Occipital lobe (tissue), 2 donors: ENCODE results near the gene KCNJ6. TPM values are rescaled to one million over a fixed set of nuclear protein-coding genes. Genes with fewer than 3 reads are reported as not detected.
"Not testable (repeated sequence)": the region's sequence is repeated elsewhere in the genome, so short reads cannot be mapped to it uniquely, and the experiment has no call there.

Experiments used
- DNase-seq: peaks from one replicate; lab custom pipeline; 2025; lab: John Stamatoyannopoulos, UW
- total RNA-seq: library from RNA; depleted of rRNA; stranded (reverse); fragments of >200 nt; gene quantifications from one replicate; pipeline ENCODE4 v1.2.3, GENCODE V29; 2014

The KCNJ6 gene
- total RNA-seq, 1 donor from 2014 or later: 5.3 TPM

DNA sequence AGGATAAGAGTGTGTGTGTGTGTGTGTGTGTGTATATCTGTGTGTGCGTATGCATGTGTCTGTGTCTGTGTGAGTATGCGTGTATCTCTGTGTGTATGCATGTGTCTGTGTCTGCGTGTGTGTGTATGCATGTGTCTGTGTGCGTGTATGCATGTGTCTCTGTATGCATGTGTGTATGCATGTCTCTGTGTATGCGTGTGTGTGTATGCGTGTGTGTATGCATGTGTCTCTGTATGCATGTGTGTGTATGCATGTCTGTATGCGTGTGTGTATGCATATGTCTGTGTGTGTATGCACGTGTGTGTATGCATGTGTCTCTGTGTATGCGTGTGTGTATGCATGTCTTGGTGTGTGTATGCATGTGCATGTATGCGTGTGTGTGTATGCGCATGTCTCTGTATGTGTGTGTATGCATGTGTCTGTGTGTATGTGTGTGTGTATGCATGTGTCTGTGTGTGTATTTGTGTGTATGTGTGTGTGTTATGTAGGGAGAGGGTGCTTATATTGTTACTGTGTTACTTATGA is 301.8 kb downstream of the KCNJ6 start:
- no peak for DNase-seq

DNA sequence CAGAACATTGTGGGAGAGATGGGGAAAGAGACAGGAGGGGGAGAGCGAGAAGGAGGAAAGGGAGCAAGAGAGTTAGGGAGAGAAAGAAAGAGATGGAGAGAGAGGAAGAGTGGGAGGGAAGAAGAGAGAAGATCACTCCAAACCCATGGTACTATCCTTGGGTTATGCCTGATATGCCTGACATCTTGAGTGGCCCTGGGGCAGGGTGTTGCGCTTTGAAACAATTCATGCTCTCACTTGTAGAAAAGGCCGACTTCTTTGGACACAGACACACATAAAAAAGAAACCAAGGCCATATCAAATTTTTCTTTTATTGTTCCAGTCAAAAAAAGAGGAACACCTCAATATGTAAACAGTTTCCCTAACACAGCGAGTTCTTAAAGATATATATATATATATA is 309.2 kb downstream of the KCNJ6 start:
- no peak for DNase-seq

DNA sequence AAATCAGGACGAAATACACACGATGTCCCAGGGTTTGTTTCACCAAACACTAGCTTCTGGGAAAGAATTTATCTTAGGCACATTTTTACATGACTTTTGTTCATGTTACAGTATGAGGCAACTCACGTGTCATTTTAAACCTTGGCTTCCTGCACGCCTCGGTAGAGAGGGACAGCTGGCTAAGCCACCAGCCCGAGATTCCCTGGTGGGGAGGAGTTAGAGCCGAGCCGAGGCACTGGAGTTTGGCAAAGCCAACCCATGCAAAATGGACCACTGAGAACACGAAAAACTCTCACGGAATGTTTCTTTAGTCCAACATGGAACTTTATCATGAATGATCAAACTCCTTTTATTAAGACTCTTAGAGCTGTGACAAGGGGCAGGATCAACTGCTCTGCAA is 309.7 kb downstream of the KCNJ6 start:
- DNase-seq: no peak

DNA sequence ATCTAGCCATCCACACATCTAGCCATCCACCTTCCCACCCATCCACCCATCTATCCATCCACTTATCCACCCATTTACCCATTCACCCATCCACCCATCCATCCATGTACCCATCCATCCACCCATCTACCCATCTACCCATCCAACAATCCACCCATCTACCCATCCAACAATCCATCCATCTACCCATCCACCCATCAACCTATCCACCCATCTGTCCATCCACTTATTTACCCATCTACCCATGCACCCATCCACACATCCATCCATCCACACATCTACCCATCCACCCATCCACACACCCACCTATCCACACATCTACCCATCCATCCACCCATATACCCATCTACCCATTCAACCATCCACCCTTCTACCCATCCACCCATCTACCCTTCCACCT is 311.3 kb downstream of the KCNJ6 start:
- DNase-seq: no peak

DNA sequence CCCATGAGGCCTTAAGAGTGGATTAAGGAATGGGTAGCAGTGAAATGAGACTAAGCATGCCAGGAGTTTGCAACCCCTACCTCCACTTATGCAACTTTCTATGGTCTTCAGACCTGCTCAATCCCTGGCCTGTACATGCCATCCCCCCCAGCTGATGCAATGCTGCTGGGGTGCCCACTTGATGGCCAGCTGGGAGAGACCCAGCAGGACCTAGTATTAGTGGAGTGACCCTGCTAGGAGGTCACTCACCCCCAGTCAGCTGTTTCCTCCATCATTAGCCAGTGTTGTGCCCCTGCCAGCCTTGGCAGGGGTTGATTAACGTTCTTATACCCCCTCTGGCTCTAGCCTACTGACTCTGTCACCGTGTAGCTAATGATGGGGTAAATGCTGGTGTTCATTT is 313.1 kb downstream of the KCNJ6 start:
- no peak for DNase-seq

DNA sequence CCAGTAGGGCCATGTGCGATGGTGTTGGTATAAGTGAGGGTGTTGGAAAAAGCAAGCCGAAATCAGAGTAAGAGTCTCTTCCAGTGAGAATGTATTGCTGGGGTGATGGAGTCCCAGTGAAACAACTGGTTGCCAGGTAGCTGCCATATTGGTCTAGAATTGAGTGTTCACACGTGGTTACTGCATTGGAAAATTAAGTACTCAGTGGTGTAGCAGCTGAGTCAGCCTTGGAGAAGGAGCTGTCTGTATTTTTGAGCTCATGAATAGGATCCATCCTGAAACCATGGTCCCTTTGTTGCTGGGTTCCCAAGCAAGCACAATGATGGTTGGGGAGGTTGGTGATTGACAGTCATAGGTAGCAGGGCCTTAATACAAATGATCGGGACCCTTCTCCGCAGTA is 314.3 kb downstream of the KCNJ6 start:
- DNase-seq: no peak

DNA sequence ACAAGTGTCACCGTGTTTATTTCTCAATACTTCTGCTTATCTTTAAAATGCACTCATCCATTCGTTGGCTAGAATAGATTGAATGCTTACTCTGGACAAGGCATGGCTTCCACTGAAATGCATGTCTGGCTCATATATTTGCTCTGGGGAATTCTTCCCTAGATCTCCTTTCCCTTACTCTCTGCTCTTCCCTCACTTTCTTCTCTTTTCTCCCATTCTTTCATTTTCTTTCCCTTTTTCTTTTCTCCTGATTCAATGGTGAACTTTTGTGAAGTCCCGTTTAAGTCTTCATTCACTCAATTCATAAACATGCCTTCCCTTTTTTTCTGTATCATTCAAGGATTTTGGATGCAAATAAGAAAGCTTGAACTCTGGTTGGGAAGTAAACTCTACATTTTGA is 315.2 kb downstream of the KCNJ6 start:
- DNase-seq: no peak

DNA sequence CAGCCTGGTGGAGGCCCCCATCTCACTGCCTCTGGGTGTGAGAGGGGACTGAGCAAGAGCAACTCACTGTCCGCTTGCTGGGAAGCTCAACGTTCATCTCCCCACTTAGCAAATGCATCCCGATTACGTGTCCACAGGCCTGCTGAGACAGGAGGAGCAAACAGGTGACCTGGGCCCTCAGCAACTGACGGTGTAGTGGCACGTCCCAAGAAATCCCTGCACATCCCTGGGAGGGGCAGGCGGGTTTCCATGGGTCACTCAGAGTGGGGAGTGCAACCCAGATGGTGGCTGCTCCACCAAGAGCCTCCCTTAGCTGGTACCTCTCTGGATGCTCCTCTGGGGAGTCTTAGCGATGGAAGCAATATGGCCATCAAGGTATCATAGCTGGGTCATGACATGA is 320.3 kb downstream of the KCNJ6 start:
- DNase-seq: no peak

DNA sequence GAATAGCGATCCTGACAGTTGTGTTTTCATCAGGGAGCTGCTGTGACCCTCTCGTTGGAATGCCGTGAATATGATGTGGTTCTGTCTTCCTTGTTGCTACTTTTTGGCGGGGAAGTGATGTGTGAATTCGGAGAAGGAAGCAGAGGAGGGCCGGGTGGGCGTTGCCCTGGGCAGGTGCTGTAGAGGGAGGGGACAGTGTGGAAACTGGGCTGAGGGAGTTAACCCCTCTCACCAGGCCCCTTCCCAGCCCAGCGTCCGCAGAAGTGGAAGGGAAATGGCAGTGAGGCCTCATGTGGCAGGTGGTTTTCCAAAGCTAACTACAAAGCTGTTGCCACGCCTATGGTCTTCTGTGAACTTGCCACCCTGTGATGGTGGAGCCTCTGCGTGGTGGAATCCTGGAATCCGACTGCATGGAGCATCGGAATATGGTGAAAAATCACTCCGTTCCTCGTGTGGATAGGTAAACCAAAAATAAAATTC is 321.7 kb downstream of the KCNJ6 start:
- DNase-seq: no peak

DNA sequence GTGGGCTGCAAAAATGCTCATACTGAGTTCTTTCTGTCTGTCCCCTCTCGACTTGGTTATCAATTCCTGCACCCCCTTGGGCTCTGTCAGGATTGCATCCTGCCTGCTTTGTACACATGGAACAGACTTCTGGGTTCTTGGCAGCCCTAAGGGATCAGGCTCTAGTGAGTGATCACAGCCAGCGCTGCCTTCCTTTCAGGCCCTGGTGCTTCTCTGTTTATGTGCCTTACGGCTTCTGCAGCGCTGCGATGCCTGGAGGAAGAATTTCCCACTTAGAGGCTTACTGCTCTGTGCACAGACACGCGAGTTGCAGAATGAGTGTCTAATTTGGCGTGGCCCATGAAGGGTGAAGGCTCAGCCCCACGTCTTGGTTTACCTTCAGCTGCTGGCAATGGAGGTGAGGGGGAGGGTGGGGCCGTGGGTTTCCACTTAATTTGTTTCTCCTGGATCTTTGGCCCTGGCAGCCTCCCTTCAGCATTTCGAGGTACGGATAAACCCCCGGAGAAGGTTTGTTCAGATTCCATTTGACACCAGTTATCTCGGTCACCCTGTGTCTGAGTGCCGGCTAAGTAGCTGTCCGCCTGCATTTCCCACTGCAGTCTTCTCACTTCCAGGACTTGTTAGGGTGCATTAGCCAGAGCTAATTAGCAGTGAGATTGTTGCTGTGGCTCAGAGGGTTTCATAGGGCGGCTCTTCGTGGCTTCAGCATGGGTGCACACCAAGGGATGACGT is 322.4 kb downstream of the KCNJ6 start:
- no peak for DNase-seq

DNA sequence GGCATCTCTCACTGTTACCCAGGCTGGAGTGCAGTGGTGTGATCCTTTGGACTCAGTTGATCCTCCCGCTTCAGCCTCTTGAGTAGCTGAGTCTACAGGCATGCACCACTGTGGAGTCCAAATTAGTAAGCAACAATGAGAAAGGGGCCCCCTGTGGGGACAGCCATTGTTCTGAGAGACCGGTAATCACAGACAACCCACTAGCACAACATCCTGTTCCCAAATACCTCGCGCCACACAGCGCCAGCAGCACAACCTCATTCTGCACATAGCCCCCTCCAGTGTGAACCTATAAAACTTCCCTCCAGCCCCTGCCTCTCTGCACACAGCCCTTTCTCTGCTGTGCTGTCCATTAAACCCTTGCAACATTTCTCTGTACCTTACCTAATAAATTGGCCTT is 323.2 kb downstream of the KCNJ6 start:
- no peak for DNase-seq

DNA sequence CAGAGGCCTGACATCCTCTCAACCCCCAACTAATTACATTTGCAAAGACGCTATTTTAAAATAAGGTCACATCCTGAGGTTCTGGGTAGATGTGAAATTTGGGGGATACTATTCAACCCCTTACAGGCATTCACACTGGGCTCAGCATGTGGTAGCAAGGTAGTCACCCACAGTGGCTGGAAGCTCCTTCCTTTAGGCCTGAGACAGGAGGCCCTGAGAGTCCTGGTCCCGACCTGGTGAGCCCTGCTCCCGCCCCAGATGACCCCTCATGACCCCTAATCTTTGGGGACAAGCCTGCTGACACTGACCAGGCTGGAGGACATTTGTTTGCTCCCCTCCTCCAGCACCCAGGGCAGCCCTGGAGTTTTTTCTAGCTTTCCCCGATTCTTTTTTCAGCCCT is 323.8 kb downstream of the KCNJ6 start:
- DNase-seq: no peak

DNA sequence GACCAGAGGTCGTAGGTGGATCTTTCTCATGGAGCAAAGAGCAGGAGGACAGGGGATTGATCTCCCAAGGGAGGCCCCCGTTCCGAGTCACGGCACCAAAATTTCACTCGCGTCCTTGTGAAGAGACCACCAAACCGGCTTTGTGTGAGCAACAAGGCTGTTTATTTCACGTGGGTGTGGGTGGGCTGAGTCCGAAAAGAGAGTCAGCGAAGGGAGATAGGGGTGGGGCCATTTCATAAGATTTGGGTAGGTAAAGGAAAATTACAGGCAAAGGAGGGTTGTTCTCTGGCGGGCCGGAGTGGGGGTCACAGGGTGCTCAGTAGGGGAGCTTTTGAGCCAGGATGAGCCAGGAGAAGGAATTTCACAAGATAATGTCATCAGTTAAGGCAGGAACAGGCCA is 324.3 kb downstream of the KCNJ6 start:
- DNase-seq: not testable (repeated sequence)

DNA sequence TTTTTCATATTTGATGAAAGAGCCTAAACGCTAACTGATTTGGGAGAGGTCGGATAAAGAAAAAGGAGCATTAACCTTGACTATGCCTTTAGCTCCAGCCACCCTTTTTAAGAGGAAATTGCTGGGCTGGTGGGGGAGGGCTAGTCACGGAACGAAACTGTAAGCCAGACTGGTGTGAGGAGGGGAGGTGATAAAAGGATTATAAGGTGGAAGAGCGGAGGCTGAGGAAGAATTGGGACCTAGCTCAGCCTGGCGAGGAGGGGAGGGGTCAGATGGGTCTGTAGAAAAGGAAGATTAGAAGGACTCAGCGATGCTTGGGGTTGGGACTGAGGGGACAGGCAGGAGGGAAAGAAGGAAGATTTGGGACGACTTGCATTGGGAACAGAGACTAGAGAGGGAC is 325.4 kb downstream of the KCNJ6 start:
- DNase-seq: not testable (repeated sequence)

DNA sequence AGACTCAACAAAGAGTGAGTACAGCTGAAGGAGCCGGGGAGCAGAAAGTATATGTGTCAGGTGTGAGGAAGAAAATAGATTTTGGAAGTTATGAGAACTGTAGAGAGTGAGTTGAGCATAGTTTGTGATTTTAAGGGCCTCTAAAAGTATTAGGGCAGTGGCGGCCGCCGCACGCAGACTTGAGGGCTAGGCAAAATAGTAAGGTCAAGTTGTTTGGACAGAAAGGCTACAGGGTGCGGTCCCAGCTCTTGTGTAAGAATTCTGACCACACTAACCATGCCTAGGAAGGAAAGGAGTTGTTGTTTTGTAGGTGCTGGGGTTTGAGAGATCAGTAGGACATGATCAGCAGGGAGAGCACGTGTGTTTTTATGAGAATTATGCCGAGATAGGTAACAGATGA is 327.6 kb downstream of the KCNJ6 start:
- not testable (repeated sequence) for DNase-seq

DNA sequence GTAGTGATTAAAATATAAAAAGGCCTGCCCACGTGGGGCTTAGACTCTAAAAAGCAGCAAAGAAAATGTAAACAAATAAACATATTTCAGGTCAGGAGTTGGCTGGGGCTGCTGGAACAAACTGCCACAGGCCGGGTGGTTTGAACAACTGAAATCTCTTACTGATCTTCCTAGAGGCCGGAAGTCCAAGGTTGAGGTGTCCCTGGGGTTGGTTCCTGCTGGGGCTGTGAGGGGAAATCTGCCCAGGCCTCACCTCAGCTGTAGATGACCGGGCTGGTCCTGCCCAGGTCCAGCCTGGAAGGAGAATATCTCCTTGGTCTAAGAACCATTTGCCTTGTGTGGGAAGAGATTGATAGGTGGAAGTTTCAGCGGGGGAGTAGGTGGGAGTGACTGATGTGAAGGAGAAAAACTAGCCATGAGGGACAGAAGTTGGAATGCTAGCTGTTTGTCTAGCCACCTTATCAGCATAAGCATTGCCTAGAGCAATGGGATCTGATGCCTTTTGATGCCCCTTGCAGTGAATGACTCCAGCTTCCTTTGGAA is 328.6 kb downstream of the KCNJ6 start:
- no peak for DNase-seq

DNA sequence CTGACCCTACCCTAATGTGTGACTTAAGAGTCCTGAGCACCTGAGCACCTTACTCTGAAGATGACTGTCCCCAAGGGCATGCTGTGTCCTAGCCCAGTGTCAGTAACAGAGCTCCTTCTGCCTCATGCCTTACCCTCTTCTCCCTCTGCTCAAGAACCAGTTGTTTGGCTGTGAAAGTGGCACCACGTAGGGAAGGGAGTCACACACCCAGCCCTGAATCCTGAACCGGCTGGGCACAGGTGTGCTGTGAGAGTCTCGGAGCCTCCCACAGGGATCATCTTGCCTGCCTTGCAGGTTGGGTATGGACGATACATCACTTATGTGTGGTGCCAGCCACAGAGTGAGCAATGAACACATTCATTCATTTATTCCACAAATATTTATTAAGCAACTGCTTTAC is 329.1 kb downstream of the KCNJ6 start:
- no peak for DNase-seq

DNA sequence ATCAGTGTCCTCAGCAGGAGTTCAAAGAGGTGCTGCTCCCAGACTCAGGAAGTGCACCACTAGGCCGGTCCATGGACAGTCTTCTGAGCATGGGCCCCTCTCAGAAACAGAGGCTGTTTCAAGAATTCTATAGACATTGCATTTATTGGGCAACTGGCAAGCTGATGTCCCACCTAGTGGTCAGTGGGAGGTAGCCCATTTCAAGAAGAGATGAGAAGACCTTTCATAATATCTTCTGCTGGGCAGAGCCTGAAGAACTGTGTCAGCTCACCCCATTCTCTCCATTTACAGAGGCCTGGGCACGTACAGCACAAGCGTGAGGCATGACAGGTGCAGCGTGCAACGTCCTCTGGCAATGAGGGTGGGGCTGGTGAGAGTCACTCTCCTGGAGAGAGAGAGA is 333.7 kb downstream of the KCNJ6 start:
- DNase-seq: peak; percentile 2

DNA sequence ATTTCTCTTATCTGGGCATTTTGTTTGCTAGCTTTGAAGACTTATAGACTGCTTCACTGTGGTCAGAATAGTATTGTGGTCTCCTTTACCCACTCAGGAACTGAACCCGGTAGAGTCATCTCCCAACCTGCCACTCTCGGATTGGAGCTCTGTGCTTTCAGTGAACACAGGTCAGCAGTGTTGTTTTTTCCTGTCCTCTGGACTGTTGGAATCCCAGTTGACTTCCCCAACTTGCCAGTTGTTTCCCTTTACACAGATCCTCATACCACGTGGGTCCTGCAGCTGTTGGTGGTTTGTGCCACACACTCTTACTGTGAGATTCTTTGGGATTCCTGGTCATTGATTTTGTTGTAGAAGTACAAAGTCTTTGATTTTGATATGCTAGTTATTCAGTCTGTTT is 335.6 kb downstream of the KCNJ6 start:
- no peak for DNase-seq

DNA sequence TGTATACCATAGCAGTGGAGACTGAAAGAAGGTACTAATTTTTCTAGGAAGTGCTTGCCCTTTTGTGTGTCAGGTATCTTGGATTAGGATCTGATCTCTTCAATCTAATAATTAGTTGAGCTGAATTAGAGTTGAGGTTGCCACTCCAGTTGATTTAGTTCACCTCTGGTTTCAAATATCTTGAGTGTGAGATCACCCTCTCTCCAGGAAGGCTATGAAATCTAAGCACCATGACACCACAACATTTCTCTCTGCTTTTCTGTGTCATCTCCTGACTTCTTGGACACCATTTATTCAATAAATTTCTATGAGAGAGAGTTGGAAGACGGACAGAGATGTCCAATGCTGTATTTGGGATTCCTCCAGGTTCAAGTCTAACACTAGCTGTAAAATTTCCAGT is 336.9 kb downstream of the KCNJ6 start:
- DNase-seq: no peak

DNA sequence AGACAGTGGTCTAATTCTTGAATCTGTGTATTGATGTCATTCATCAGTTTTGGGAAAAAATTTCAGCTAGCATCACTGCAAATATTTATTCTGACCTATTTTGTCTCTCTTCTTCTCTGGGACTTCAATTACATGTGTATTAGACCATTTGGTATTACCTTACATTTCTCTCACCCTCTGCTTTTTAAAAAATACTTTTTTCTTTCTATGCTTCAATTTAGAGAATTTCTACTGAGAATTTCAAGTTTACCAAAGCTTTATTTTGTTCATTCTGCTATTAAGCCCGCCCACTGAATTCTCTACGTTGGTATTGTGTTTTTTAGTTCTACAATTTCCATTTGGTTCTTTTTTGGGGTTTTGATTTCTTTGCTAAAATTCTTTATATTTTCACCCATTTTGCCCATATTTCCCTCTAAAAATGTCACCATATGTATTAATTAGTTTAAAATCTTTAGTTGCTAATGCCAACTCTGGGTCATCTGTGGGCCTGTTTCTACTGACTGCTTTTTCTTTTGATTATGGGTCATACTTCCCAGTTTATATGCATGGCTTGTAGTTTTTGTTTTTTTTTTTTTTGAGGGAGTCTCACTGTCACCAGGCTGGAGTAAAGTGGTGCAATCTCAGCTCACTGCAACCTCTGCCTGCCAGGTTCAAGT is 337.7 kb downstream of the KCNJ6 start:
- DNase-seq: no peak

DNA sequence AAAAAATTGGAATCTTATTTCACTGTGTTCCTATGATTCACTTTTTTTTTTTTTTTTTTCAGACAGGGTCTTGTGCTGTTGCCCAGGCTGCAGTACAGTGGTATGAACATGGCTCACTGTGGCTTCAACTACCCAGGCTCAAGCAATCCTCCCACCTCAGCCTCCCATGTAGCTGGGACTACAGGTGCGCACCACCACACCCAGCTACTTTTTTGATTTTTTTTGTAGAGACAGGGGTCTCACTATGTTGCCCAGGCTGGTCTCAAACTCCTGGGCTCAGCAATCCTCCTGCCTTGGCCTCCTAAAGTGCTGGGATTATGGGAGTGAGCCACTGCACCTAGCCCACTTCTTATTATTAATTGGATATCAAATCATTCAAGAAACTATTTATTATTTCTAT is 339.3 kb downstream of the KCNJ6 start:
- DNase-seq: not testable (repeated sequence)

DNA sequence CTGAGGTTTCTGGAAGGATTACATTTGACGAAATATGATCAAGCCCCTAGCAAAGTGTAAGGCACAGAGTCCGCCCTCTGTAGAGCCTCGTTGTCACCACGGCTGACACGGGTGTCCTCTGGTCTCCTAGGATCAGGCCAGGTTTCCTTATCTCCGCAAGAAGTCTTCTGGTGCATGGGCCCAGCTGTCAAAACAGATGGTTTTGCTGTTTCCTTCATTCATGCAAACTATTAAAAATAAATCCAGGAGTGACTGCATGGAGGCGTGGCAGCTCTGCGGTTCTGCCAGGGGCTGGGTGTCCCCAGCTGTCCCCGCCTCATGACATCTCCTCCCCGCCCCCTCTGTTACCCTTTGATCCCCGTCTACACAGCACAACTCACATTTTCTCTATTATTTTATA is 340.7 kb downstream of the KCNJ6 start:
- no peak for DNase-seq
